ENCODE results near the gene NUDT16. TPM values are rescaled to one million over a fixed set of nuclear protein-coding genes. Genes with fewer than 3 reads are reported as not detected.

NUDT16 gene
- total RNA-seq = 10 to 100 TPM; 25.2 to 26.0 TPM

- intact Hi-C loops (cut with DNase I) = loop anchor here (5.0 to 10.0 kb wide), 2 partner anchors 489 to 1033 kb away; partner anchors contain the start of genes ATP2C1 and DNAJC13
- WGBS = 0% methylated on average over 62 of the region's 73 CpGs
Measured at GRCh38 chr3:131381445-131382291, at the start of gene NUDT16. Gene NUDT16, plus strand, starts transcription at chr3:131381774. Its CDS starts 31 bp downstream, at chr3:131381805.

GRCh38 chr3:131338948-131339640, 42.5 kb upstream of the NUDT16 start:
- Histone ChIP-seq H3K36me3 (no peaks in the 10 kb centered on the region), H3K9me3 (no peaks in the 10 kb centered on the region), H3K27me3 (replicated peaks; ENCODE audit: insufficient read depth) (no peaks in the 10 kb centered on the region), H3K4me1 (replicated peaks) (no peaks in the 10 kb centered on the region), H3K27ac (no peak overlapping the region), H3K4me3 (no peak overlapping the region)
- WGBS = 88% methylated on average over 3 of the region's 3 CpGs
- no peak for TF ChIP-seq POLR2AphosphoS5 (IDR thresholded peaks at IDR 0.05)
- TF ChIP-seq CTCF (IDR thresholded peaks at IDR 0.05) = no peak
- TF ChIP-seq POLR2A (IDR thresholded peaks at IDR 0.05) = no peak
- intact Hi-C loops (cut with DNase I) = no loop called here
- DNase-seq (ENCODE audit: low spot score) = no peak

More at GRCh38 chr3:131381445-131382291, at the start of gene NUDT16:
- Histone ChIP-seq H3K27me3 (replicated peaks; ENCODE audit: insufficient read depth) (no peaks in the 10 kb centered on the region), H3K4me3 (peak within 1 kb of the TSS; percentile 67 to 99), H3K36me3 (no peaks in the 10 kb centered on the region), H3K27ac (peak within 1 kb of the TSS; percentile 79 to 90), H3K9me3 (no peaks in the 10 kb centered on the region), H3K4me1 (replicated peaks) (no peaks in the 10 kb centered on the region)
- TF ChIP-seq POLR2A (IDR thresholded peaks at IDR 0.05) (peak; percentile 84), POLR2AphosphoS5 (IDR thresholded peaks at IDR 0.05) (peak; percentile 95), CTCF (IDR thresholded peaks at IDR 0.05) (peak in 1 of 4 experiments; percentile 4)
- peak; percentile 99 for DNase-seq (ENCODE audit: low spot score)

- Histone ChIP-seq H3K27ac (no peak overlapping the region), H3K36me3 (no peaks in the 10 kb centered on the region), H3K4me1 (replicated peaks) (no peaks in the 10 kb centered on the region), H3K27me3 (replicated peaks; ENCODE audit: insufficient read depth) (no peaks in the 10 kb centered on the region), H3K9me3 (no peaks in the 10 kb centered on the region), H3K4me3 (no peak overlapping the region)
- TF ChIP-seq POLR2A (IDR thresholded peaks at IDR 0.05) = no peak
- no peak for TF ChIP-seq POLR2AphosphoS5 (IDR thresholded peaks at IDR 0.05)
- TF ChIP-seq CTCF (IDR thresholded peaks at IDR 0.05) = no peak
- DNase-seq (ENCODE audit: low spot score) = no peak
- intact Hi-C loops (cut with DNase I) = no loop called here
- 100% methylated on average over 2 of the region's 2 CpGs for WGBS
Measured at GRCh38 chr3:131341761-131342160, 39.8 kb upstream of the NUDT16 start.

- intact Hi-C loops (cut with DNase I) = no loop called here
- DNase-seq (ENCODE audit: low spot score) = no peak
- Histone ChIP-seq H3K4me3 (no peak overlapping the region), H3K36me3 (no peaks in the 10 kb centered on the region), H3K9me3 (no peaks in the 10 kb centered on the region), H3K27me3 (replicated peaks; ENCODE audit: insufficient read depth) (no peaks in the 10 kb centered on the region), H3K4me1 (replicated peaks) (no peaks in the 10 kb centered on the region), H3K27ac (no peak overlapping the region)
- TF ChIP-seq POLR2AphosphoS5 (IDR thresholded peaks at IDR 0.05) = no peak
- no peak for TF ChIP-seq POLR2A (IDR thresholded peaks at IDR 0.05)
- TF ChIP-seq CTCF (IDR thresholded peaks at IDR 0.05) = no peak
- WGBS = 68% methylated on average over 2 of the region's 2 CpGs
Measured at GRCh38 chr3:131348911-131349310, 32.7 kb upstream of the NUDT16 start.

Data from prostate gland (tissue), 2 donors.